Measurements from ENCODE around the gene PRDX2. TPM values are rescaled to one million over a fixed set of nuclear protein-coding genes. Genes with fewer than 3 reads are reported as not detected.

The PRDX2 gene
- total RNA-seq, 1 donor from 2014 or later, result 112 TPM

DNA sequence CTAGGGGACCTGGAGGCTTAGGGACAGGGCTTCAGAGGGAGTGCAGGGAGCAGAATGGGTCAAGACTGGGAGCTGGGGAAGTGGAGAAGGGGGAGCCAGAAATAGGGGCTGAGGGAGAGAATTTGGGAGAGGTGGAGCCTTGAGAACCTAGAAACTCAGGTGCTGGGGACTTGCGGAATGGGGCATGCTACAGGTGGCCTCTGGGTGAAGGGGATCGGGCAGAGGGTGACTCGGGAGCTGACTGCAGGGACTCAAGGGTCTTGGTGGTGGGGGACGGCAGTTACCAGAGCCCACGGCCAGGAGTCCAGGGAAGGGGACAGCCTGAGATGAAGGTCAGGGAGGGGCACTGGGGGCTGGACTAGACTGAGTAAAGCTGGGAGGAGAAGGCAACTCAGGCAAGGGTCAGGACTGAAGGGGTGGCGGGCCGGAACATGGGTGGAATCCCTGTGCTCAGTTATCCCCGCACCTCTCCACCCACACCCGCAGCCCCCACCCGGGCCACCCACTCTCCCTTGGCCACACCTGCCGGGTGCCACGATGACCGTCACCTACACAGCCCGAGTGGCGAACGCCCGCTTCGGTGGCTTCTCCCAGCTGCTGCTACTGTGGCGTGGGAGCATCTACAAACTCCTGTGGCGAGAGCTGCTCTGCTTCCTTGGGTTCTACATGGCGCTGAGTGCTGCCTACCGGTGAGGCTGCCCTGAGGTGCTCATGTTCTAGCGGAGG lies 49.4 kb downstream of the PRDX2 start:
- no peak for DNase-seq (ENCODE audit: low spot score)

DNA sequence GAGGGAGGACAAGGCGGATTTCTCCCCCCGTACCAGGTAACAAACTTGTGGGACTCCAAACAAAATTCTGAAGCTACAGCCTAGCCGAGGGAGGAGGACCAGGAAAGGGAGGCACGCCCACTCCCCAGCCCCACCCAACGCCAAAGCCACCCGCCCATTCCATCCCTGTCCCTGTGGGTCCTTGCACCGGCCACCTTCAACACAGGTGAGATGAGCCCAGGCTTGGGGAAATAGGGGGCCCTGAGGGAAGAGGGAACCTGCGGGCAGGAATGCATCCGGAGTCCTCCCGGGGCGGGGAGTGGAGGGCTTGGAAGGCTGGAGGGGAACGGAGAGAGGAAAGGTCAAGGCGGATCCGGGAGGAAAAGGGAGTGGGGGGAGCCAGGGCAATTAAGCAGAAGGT lies 50.0 kb downstream of the PRDX2 start, which contains the start of gene BEST2:
Gene BEST2 (plus strand): TSS at position 157 of the 400 bp plus-strand sequence. CDS start 802 bp downstream, outside the sequence.
- no peak for DNase-seq (ENCODE audit: low spot score)

DNA sequence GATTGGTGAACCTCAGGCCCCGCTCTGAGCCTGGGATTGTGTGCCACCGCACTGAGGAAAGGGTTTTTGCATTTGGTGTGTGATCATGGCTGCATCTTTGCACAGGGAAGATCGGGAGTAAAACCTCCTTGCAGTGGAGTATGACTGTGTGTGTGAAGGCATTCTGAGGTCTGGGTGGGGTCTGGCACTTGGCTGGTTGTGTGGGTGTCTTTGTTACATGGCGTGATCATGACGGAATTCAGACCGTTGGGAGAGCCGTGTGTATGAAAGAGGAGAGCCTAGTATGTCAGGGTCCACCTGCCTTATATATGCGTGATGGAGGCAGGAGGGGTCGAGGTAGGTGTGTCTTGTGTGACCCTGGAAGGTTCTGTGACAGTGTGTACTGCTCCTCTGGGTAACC lies 50.7 kb downstream of the PRDX2 start:
- no peak for DNase-seq (ENCODE audit: low spot score)

DNA sequence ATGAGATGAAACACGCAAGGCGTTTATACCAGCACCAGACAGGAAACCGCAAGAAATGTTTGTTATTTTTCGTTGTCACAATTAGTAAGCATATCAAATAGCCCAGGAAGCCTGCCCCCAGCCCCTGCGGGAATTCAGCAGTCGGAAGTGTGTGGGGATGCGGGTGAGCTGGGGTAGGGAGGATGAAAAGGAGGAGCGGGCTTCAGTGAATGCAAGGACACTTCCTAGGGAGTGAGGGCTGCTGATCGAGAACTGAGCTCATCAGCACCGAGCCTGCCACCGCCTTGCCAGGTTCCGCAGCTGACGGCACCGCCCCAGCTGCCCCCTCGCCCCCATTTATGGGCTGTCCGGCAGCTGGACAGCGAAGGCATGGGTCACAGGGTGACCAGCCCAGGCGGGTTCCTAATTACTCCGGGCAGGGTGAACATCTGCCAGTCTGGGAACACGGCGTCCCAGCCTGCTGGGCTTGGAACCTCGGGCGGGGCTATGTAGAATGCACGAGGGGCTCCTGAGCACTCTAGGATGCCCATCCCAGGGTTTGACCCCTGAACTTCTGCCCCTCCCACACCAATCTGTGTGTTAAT lies 51.6 kb downstream of the PRDX2 start:
- no peak for DNase-seq (ENCODE audit: low spot score)

DNA sequence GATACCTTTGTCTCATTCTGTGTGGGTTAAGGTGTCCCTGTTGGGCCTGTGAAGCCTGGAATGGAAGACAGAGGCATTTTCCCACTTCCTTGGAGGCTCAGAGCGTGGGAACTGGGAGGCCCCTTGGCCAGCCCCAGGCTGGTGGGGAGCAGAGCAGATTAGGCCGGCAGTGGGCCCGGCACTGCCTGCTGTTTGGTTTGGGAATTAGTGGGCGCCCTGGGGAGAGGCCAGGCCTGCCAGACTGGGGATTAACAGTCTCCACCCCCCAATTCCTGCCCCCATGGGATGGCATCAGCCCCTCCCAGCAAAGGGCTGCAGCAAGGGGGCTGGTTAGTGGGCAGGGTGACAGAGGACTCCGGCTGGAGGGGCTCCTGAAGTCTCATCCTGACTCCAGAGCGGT lies 53.1 kb downstream of the PRDX2 start:
- DNase-seq (ENCODE audit: low spot score), result no peak

Other genes with a start within 250 kb of the PRDX2 start
- gene ZNF490, start 191.0 kb downstream of the PRDX2 start, total RNA-seq (ENCODE audit: insufficient read depth, low replicate concordance), result 4.1 TPM
- gene ZNF791, start 190.9 kb downstream of the PRDX2 start, total RNA-seq (ENCODE audit: insufficient read depth, low replicate concordance), result 19.0 TPM
- gene MAN2B1, start 135.1 kb downstream of the PRDX2 start, total RNA-seq (ENCODE audit: insufficient read depth, low replicate concordance), result 22.1 TPM
- gene WDR83, start 135.0 kb downstream of the PRDX2 start, total RNA-seq (ENCODE audit: insufficient read depth, low replicate concordance), result 24.8 TPM
- 36.4 TPM for gene DHPS, start 119.9 kb downstream of the PRDX2 start, total RNA-seq (ENCODE audit: insufficient read depth, low replicate concordance)
- gene GNG14, start 113.8 kb downstream of the PRDX2 start, total RNA-seq (ENCODE audit: insufficient read depth, low replicate concordance), result not detected
- not detected for gene FBXW9, start 105.2 kb downstream of the PRDX2 start, total RNA-seq (ENCODE audit: insufficient read depth, low replicate concordance)
- 18.5 TPM for gene TNPO2, start 77.9 kb downstream of the PRDX2 start, total RNA-seq (ENCODE audit: insufficient read depth, low replicate concordance)
- 116 TPM for gene TRIR, start 67.1 kb downstream of the PRDX2 start, total RNA-seq (ENCODE audit: insufficient read depth, low replicate concordance)
- gene GET3, start 64.3 kb downstream of the PRDX2 start, total RNA-seq (ENCODE audit: insufficient read depth, low replicate concordance), result 25.0 TPM
- not detected for gene BEST2, start 50.0 kb downstream of the PRDX2 start, total RNA-seq (ENCODE audit: insufficient read depth, low replicate concordance)
- 17.1 TPM for gene HOOK2, start 26.2 kb downstream of the PRDX2 start, total RNA-seq (ENCODE audit: insufficient read depth, low replicate concordance)
- gene JUNB, start 10.3 kb downstream of the PRDX2 start, total RNA-seq (ENCODE audit: insufficient read depth, low replicate concordance), result 277 TPM
- not detected for gene THSD8, start 269 bp upstream of the PRDX2 start, total RNA-seq (ENCODE audit: insufficient read depth, low replicate concordance)
- gene RNASEH2A, start 4.8 kb upstream of the PRDX2 start, total RNA-seq (ENCODE audit: insufficient read depth, low replicate concordance), result 5.3 TPM
- not detected for gene RTBDN, start 32.8 kb upstream of the PRDX2 start, total RNA-seq (ENCODE audit: insufficient read depth, low replicate concordance)
- 2.2 TPM for gene MAST1, start 36.7 kb upstream of the PRDX2 start, total RNA-seq (ENCODE audit: insufficient read depth, low replicate concordance)
- 21.7 TPM for gene DNASE2, start 79.6 kb upstream of the PRDX2 start, total RNA-seq (ENCODE audit: insufficient read depth, low replicate concordance)
- gene KLF1, start 85.4 kb upstream of the PRDX2 start, total RNA-seq (ENCODE audit: insufficient read depth, low replicate concordance), result 3.1 TPM
- gene GCDH, start 89.4 kb upstream of the PRDX2 start, total RNA-seq (ENCODE audit: insufficient read depth, low replicate concordance), result 9.1 TPM
- not detected for gene SYCE2, start 117.5 kb upstream of the PRDX2 start, total RNA-seq (ENCODE audit: insufficient read depth, low replicate concordance)
- 40.0 TPM for gene FARSA, start 131.9 kb upstream of the PRDX2 start, total RNA-seq (ENCODE audit: insufficient read depth, low replicate concordance)
- 404 TPM for gene CALR, start 136.8 kb upstream of the PRDX2 start, total RNA-seq (ENCODE audit: insufficient read depth, low replicate concordance)
- gene RAD23A, start 144.1 kb upstream of the PRDX2 start, total RNA-seq (ENCODE audit: insufficient read depth, low replicate concordance), result 18.8 TPM
- gene GADD45GIP1, start 155.4 kb upstream of the PRDX2 start, total RNA-seq (ENCODE audit: insufficient read depth, low replicate concordance), result 18.3 TPM
- gene DAND5, start 167.8 kb upstream of the PRDX2 start, total RNA-seq (ENCODE audit: insufficient read depth, low replicate concordance), result not detected
- gene NFIX, start 193.7 kb upstream of the PRDX2 start, total RNA-seq (ENCODE audit: insufficient read depth, low replicate concordance), result 56.8 TPM